Measurements from ENCODE around the gene ISM1.

Gene ISM1

DNA sequence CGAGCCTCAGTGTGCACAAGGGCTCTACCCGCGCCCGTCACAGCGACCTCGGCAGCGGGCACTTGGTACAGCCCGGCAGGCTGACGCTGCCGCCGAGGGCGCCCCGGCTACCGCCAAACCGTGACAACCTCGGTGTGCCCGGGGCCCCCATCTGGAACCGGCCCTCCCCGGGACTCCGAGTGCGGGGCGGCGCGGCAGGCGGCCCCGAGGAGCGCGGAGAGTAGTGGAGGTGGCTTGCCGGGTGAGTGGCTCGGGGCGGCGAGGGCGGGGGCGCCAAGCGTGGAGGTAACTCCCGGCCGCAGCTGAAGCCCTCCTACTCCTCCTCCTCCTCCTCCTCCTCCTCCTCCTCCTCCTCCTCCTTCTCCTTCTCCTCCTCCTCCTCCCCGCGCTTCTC lies at the start of gene ISM1:
Gene ISM1 (plus strand): TSS at position 371 of the 394 bp plus-strand sequence. CDS start 503 bp downstream, outside the sequence.
- DNase-seq (ENCODE audit: low read depth in 2 of 3, low spot score in 2 of 3): peak in 2 of 3 experiments; percentile 6 to 20

DNA sequence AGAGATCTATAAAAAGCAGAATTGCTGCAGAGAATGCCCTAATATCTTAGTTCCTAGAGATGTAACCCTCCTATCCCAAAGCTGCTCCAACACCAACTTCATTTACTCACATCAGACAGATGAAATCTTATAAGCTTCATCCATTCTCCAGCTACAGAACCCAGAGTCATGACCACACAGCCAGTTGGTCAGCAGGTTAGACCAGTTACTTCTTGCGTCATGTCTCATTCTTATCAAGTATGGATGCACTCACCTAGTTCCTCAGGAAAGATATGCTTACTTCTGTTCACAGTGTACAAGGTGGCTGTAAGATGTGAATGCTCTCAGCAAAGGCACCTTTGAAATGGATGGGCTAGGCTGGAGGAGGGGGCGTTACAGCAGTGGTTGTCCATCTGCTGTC lies 47.9 kb upstream of the ISM1 start:
- DNase-seq (ENCODE audit: low read depth in 2 of 3, low spot score in 2 of 3): no peak

DNA sequence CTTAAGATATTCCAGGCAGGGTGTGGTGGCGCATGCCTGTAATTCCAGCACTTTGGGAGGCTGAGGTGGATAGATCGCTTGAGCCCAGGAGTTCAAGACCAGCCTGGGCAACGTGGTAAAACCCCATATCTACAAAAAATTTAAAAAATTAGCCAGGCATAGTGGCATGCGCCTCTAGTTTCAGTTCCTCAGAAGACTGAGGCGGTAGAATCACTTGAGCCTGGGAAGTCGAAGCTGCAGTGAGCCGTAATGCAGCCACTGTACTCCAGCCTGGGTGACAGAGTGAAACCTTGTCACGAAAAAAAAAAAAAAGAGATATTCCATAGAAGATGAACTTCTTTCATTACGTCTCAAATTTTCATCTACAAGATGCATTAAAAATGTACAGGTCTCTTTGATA lies 46.7 kb upstream of the ISM1 start:
- no peak for DNase-seq (ENCODE audit: low read depth in 2 of 3, low spot score in 2 of 3)

DNA sequence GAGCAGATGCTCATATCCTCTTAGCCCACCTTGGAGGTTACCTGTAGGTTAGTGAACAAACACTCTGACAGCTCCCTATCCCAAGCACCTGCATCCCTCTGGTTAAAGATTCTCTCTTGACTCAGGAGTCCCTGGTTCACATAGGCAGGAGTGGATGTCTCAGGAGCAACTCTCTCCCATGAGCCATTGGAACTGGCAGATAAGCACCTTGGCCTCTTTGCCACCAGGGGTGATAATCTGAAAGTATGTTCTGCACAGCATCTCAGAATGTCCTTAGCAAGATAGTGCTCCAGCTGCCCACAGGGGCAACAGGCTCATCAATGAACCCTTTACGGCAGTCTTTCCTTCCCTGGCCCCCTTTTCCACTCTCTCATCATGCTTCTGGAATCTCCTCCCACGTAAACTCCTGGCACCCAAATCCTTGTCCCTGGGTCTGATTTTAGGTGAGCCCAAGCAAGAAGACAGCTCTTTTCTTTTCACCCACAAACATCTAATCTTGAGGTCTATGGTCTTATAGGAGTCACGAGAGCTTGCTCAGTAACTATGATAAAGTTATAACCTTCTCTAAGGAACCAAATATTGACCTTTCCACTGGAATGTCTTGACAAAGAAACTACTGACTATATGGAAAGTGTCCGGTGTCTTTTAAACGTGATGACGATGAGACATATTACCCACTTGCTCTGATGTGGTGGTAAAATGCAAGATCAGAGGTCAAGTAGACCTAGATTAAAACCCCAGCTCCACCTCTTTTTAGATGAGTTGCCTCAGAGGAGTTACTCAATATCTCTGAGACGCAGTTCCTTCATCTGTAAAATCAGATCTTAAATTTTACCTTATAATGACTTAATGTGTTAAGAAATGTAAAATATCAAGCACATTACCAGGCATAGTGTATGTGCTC lies 39.8 kb upstream of the ISM1 start:
- no peak for DNase-seq (ENCODE audit: low read depth in 2 of 3, low spot score in 2 of 3)

DNA sequence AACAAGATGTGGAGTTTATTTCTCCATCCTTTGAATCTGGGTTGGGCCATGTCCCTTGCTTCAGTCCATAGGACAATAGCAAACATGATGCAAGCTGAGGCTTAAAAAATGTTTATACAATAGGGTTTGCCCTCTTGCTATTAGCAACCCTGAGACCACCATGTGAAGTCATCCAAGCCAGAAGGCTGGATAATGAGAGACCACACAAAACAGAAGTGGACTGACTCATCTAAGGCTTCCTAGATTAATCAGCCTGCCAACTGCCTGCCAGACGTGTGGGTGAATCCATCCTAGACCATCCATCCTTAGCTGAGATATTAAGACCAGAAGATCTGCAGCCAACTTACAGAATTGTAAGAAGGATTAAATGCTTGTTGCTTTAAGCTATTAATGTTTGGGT lies 38.1 kb upstream of the ISM1 start:
- no peak for DNase-seq (ENCODE audit: low read depth in 2 of 3, low spot score in 2 of 3)

DNA sequence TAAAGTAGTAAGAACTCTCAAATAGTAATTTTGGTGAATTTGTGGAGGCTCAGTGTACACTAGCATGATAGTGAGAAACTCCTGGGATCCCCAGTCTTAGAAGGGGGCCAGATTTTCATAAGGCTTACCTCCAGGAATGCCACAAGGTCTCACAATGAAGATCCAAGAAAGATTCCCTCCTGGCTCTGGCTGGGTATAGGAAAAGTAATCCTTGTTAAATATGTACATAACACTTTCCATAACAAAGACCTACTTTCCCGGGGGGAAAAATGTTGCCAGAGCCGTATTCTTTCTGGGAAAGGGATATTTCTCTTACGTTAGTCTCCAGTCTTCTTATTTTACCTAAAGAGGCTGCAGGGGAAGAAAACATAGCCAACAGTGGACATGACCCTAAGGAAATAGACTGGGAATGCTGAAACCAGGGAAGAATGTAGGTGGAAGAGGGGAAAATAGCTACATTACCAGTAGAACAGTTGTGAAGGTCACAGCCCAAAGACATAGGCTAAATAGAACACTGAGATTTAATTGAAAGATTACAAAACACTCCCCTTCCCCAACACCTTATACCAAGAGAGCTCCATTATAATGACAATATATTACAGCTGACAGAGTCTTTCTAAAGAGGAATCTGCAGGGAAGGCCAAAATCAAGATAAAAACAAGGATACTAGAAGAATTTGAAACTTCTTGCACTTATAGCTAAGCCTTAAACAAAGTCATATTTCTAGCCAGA lies 34.9 kb upstream of the ISM1 start:
- no peak for DNase-seq (ENCODE audit: low read depth in 2 of 3, low spot score in 2 of 3)

DNA sequence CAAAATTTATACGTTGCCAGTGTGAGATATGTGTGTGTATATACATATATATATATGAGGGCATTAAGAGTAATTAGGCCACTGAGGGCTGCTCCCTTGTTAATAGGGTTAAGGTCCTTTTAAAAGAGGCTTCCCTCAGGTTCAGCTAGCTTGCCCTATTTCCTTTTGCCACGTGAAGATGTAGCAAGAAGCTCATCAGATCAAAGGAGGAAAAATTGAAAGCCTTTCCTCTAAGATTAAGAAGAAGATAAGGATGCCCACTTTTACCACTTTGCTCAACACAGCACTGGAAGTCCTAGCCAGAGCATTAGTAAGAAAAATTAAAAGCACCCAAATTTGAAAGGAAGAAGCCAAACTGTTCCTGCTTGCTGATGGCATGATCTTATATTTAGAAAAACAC lies 33.2 kb upstream of the ISM1 start:
- no peak for DNase-seq (ENCODE audit: low read depth in 2 of 3, low spot score in 2 of 3)

DNA sequence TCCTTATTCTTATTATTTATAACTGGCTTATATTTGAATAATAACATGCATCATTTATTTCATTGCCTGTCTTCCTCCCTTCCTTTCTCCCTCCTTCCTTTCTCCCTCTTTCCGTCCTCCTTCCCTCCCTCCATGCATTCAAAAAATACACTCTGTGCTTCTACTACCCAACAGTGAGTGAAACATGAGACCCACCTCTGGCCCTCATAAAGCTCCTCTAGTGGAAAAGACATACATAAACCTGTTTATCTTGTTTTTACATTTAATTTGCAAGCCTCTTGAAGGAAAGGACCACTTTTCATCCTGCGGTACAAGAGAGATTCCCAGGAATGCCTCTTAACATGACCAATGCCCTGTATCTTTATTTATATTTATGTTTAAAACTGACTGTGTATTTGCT lies 21.8 kb upstream of the ISM1 start:
- no peak for DNase-seq (ENCODE audit: low read depth in 2 of 3, low spot score in 2 of 3)

DNA sequence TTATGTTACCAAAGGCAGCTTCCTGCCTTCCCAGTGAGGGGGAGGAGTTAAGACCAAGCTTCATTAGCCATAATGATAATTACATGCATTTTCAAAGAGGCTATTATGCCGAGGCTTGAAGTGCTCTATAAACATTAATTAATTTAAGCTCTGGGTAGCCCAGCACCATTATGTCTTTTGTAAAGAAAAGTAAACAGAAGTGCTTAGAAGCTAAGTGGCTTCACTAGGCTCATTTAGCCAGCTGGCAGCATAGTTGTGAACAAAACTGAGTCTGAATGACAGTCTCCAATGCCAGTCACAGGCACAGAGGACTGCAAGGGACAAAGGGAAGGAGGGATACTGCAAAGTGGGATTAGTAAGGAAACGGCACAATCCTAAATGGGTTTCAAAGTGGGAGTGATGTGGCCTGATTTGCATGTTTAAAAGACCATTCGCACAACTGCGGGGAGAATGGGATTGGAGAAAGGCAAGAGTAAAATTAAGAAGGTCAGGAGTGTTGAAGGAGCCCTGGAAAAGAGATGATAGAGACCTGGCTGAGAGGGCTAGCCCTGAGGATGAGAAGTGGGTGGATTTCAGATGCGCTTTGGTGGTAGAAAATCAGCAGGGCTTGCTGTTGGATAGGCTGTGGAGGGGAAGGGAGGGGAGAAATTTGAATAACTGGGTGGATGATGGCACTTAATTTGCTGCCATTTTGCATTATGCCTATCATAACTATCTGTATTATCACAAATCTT lies 20.1 kb upstream of the ISM1 start:
- no peak for DNase-seq (ENCODE audit: low read depth in 2 of 3, low spot score in 2 of 3)

DNA sequence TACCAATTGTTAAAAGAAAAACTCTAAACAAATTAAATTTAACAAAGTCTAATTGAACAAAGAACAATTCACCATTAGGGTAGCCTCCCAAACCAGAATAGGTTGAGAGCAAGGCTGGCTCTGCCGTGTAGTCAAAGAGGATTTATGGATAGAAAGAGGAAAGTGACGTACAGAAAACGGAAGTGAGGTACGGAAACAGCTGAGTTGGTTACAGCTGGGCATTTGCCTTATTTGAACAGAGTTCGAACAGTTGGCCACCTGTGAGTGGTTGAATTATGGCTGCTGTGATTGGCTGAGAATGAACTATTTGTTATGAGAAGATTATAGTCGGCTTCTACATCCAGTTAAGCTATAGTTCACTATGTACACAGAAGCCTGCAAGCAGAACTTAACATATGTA lies 18.5 kb upstream of the ISM1 start:
- no peak for DNase-seq (ENCODE audit: low read depth in 2 of 3, low spot score in 2 of 3)

DNA sequence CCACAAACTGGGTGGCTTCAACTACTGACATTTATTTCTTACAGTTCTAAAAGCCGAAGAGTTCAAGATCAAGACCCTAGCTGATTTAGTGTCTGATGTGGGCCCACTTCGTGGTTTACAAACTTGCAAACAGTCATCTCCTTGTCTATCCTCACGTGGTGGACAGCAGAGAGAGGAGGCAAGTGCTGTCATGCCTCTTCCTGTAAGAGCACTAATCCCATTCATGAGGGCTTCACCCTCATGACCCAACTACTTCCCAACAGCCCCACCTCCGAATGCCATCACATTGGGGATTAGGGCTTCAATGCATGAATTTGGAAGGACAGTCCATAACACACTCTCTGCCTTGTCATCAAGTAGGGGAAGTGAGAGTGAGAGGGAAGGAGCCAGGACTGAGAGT lies 15.6 kb upstream of the ISM1 start:
- DNase-seq (ENCODE audit: low read depth in 2 of 3, low spot score in 2 of 3): no peak

DNA sequence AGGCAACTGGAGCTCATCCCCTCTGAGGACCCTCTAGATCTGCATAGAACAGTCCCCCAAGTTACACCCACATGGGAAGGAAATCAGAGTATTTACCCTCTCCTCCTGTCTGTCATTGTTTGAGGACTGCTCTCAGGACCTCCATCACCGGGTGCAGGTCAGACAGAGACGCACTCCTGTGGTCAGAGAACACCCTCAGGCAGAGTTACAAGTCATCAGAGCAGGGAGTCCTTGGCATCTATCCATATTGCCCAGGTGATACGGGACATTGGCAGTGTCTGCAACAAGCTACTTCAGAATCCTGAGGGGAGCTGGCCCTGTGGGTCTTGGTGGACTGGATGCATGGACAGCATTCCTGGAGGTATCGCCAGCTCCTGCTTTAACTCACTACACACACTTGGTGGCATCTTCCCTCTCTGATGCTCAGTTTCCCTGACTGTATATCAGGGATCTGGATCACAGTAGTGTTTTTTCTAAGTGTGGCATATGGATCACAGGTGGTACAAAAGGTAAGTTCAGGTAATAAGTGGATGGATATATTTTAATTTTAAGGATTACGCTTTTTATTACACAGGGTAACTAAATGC lies 15.1 kb upstream of the ISM1 start:
- DNase-seq (ENCODE audit: low read depth in 2 of 3, low spot score in 2 of 3): no peak

DNA sequence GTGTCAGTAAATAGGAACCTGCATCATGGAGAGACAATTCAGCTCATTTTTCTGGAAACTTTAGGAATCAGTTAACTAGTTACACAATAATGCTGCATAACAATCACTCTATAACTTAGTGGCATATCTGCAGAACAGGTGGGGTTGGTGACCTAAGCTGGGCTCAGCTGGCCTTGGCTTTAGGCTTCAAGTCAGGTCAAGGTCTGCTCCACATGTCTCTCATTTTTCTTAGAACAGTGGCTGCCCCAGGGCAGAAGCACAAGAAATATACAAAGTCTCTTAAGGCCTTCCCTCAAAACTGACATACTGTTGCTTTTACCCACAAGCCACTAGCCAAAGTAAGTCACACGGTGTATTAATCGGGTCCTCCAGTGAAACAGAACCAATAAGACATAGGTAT lies 14.1 kb upstream of the ISM1 start:
- no peak for DNase-seq (ENCODE audit: low read depth in 2 of 3, low spot score in 2 of 3)

DNA sequence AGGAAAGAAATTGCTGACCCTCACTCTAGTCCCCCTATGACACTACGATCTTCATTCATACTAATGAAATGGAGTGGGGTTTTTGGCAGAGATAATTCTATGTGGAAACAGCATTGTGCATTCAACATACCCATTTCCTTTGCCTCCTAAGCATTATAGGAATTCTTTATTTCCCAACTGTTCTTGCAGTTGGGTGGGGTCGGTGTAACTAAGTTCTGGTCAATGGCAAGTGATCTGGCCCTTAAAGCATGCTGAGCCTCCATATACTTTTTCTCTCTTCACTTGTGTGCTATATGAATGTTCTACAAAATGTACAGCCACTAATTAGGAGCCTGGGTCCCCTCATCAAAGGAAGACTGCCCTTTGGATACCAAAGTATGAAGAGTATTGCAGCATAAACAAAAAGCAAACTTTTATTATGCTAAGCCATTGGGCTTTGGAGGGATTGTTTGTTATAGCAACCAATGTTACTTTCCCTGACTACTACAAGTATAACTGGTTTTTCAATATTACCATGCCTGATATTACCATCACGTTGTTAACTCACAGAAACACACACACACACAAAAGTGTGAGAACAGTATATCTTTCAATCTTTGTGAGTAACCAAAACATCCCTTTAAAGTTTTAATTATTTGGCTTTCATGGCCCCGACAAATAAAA lies 9.0 kb upstream of the ISM1 start:
- DNase-seq (ENCODE audit: low read depth in 2 of 3, low spot score in 2 of 3): no peak

DNA sequence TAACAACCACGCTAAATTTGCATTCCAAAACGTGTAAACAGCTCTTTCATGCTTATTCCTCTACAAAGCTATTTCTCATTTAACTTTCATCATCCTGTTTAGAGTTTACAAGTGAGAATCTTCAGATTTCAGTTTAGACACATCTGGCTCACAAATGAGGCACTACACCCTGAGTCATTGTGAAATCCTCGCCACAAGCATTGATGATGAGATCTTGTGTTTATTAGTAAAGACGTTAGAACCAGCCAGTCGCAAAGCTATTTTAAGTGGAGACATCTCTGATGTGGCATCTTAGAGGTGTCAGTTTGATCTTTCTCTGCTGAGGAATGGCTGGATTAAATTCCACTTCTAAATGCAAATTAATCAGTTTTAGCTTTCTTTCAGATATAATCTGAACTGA lies 8.3 kb upstream of the ISM1 start:
- no peak for DNase-seq (ENCODE audit: low read depth in 2 of 3, low spot score in 2 of 3)

DNA sequence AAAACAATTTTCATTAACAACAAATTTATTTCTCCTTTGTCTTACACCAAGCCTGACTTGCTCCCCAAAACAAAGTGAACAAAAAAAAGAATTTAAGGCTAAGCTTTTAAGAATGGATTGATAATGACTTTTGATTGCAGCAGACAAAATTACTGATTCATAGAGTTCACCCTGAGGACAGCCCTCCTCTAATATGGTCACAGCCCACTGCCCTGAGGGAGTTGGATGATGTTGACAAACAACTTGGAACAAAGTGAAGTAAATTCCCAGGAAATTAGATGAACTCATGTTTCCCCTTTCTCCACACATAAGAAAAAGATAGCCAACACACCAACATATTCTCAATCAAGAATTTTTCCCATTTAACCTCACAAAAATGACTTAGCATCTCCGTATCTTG lies 7.7 kb upstream of the ISM1 start:
- no peak for DNase-seq (ENCODE audit: low read depth in 2 of 3, low spot score in 2 of 3)

DNA sequence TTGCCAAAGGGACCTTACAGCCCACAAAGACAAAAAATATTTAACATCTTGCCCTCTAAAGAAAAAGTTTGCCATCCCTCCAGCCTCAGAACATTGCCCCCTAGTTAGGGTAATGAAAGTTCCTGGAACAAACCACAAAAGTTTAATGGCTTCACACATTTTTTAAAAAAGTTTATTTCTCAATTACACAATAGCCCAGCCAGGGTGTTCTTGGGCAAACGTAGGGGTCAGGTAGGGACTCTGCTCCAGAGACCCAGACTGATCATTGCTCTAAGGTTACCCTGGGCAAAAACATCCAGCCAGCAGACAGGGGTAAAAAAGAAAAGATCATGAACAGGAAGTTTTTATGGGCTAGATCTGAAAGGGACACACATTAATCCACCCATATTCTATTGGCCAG lies 4.5 kb upstream of the ISM1 start:
- no peak for DNase-seq (ENCODE audit: low read depth in 2 of 3, low spot score in 2 of 3)

DNA sequence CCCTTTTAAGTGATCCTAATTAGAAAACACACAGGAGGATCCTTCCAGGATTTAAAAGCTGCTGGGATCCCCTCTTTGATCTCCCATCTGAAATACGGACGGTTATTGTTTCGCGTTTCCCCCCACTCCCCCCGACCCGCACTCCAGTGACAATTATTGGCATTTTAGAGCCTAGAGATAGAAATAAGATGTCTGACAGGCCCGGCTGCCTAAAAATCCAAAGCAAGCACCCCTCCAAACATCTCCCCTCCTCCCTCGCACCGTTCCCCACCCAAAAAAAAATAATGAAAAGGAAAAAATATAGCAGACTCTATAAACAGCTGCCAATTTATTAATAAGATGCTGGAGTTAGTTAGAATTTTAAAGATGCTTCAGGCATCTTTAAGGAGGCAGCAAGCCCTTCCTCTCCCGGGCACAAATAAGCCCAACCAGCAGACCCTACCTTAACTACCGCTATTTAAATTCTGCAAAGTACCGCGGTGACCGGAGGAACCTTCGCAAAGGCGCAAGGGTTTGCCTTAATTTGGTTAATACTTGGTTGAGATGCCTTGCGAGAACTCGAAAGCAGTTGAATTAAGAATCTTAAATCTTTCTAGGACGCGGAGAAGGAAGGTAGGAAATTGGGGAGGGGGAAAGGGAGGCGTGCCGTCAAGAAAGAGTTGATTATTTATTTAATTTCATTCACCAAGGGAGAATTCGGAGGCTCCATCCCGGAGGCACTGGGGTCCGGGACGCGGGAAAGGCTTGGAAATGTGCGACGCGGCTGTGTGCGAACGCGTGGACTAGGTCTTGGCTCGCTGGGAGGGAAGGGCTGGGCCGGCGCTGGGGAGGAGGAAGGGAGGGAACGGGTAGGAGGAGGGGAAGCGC lies 1.5 kb upstream of the ISM1 start:
- peak in 1 of 3 experiments; percentile 5 for DNase-seq (ENCODE audit: low read depth in 2 of 3, low spot score in 2 of 3)

DNA sequence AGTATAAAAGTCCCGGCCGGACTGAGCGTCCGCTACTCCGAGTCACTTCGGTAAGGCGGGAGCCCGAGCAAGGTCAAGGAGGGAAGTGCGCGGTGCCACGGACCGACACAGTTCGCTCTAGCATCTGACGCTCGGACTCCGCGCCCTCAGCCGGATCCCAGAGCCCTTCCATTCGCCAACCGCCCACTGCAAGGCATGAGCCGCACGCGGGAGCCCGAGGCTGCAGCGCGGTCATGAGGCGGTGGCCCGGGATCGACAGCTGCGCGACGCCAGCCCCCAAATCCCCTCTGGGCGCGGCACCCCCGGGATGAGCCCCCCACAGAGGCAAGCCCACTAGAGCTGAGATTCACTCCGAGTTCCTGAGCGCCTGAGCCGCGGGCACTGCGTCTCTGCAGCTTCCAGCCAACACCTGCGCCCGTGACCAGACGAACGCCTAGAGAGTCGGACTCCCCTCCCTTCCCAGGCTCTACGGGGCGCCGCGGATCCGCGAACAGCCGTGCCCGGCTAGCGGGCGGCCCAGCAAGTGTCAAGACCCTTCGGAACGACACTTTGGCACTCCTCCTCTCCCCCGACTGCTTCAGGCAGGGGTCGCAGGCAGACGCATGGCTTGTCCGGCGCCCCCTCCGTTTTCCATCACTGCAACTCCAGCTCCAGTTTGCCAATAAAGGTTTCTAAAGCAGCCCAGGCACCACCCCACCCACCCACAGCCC lies 725 bp upstream of the ISM1 start:
- peak; percentile 5 to 14 (median 13) for DNase-seq (ENCODE audit: low read depth in 2 of 3, low spot score in 2 of 3)
